GM18951 (cell line): ENCODE measurements around the gene IL22RA2.
"Not testable (repeated sequence)": the region's sequence is repeated elsewhere in the genome, so short reads cannot be mapped to it uniquely, and the experiment has no call there.

Experiments
- POLR2A ChIP-seq: IDR thresholded peaks from 4 replicates; pipeline ENCODE4 v1.6.1; 2011; ENCODE audit warnings: mild to moderate bottlenecking; ENCODE audit not compliant: insufficient read length, insufficient read depth; ENCODE audit errors: extremely low read depth
- in situ Hi-C: fragments of 300-500 bp; cut with MboI; formaldehyde crosslinking; loops from one replicate; pipeline ENCODE4 v1.12.0; 2022; ENCODE audit warnings: low sequenced_read_pairs, mixed read lengths, inconsistent platforms; ENCODE audit not compliant: unreplicated experiment

The IL22RA2 gene

DNA sequence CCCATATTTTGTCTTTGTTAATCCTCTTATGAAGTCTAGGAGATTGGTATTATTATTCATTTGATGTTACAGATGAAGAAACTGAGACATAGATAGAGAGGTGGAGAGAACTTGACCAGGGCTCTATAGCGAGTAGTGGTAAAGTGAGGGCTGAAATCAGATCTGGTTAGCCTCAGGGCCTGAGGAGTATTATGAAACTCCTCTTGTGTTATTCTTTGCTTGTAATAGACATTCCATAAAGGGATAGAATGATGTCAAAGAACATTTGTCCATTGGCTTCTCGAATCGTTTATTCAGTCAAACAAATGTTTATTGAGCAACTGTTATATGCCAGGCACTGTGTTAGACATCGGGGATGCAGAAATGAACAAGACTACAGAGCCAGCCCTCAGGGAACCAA lies at the start of gene IL22RA2:
TSS of gene IL22RA2 (minus strand) at position 144 of the 400 bp plus-strand sequence. CDS start 11,895 bp downstream, outside the sequence.
- in situ Hi-C loops, result no loop called here
- TF ChIP-seq POLR2A, result no peak

DNA sequence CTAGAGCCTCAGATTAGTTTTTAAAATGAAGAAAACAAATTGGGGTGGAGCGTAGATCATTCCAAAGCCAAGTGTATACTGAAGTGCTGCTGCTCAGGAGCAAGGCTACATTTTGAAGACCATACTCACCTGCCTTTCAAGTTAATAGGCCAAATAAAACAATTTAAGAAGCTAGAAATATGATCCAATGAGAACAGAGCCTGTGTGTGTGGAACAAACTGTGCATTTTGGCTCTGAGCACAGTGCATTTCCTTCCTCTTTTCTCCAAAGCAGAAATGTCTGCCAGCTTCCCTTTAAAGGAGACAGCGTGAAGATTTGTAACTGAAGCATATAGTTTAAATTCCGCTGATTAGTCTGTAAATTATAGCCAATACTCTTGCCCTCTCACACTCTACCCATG lies 48.9 kb upstream of the IL22RA2 start:
- TF ChIP-seq POLR2A, result no peak
- in situ Hi-C loops, result no loop called here

- in situ Hi-C loops, result no loop called here
- TF ChIP-seq POLR2A, result no peak
These were observed 46.3 kb upstream of the IL22RA2 start for GRCh38 chr6:137219664-137220252.

DNA sequence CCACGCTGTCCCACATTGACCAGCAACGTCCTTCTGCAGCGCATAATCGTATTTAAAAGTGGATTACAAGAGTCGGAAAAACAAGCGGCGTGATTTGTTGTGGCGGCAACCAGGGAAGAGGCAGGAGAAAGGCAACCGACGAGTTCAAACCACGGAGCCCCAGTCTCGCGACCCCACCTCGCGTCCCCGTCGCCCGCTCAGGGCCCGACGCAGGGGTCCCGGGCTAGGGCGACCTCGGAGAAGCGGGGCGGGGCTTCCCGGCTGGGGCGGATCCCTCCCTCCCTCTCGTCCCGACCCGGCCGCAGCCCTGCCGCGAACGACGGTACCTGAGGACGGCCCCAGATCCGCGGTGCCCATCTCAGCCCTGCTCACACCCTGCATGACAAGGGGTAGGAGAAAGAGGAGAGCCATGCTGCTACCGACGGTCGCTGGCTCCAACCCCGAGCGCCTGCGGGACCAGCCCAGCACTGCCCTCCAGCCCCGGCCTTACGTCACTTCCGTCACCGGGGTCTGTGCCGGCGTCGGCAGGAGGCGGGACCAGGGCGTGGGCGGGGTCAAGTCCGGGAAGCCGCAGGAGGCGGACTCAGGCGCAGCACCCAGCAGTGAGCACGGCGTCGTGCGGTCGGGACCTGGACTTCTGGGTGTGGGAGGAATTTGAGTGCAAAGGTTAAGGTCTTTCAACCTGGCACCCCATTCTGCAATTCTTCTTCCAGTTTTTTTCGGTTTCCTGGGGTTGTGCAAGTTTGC lies 45.6 kb upstream of the IL22RA2 start, which contains the start of gene IFNGR1:
TSS of gene IFNGR1 (minus strand) at position 469 of the 747 bp plus-strand sequence. CDS start at position 411, 58 bp downstream.
- peak; percentile 86 for TF ChIP-seq POLR2A
- in situ Hi-C loops, result no loop called here

DNA sequence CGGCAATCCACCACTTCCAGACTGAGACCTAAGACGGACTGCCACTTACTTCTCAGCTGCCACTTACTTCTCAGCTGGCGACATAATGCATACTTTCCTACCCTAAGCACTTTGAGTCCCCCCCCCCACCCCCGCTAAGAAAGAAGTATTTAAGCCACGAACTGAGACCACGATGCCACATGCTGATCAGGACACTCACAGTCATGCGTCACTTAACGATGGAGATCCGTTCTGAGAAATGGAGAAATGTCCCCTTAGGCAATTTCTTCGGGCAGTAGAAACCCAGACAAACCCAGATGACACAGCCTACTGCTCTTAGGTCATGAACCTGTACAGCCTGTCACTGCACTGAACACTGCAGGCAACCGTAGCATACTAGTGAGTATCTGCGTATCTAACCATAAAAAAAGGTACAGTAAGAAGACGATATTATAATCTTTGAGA lies 45.1 kb upstream of the IL22RA2 start:
- peak; percentile 27 for TF ChIP-seq POLR2A
- in situ Hi-C loops, result no loop called here

- no peak for TF ChIP-seq POLR2A
- in situ Hi-C loops, result no loop called here
These were observed 44.5 kb upstream of the IL22RA2 start for GRCh38 chr6:137217801-137218472.

GRCh38 chr6:137216875-137217553 lies 43.6 kb upstream of the IL22RA2 start:
- TF ChIP-seq POLR2A, result no peak
- in situ Hi-C loops, result no loop called here

DNA sequence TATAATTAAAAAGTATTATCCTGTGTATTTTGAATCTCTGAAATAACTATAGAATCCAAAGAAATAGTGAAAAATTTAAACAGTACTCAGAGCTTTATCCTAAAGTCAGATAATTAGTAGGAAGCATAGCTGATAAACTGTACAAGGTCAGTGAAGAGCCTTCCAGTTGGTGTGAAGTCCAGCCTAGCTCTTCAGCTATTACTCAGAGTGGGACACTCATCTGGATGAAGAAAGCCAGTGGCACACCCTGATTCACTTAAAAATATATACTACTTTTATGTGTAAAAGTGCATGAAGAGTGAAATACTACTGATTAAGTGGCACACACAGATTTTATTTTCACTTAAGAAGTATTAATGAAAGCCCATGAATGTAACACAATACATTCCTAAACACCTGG lies 42.7 kb upstream of the IL22RA2 start:
- in situ Hi-C loops, result no loop called here
- no peak for TF ChIP-seq POLR2A

DNA sequence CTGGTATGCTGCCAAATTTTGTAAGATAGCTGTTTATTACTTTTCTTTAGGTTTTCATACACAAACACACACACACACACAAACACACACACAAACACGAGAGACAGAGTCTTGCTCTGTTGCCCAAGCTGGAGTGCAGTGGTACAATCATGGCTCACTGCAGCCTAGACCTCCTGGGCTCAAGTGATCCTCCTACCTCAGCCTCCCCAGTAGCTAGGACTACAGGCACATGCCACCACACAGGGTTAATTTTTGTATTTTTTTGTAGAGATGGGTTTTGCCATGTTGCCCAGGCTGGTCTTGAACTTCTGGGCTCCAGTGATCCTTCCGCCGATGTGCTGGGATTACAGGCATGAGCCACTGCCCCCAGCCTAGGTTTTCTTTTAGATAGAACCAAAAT lies 42.2 kb upstream of the IL22RA2 start:
- in situ Hi-C loops, result not testable (repeated sequence)

GRCh38 chr6:137214931-137215330 lies 41.5 kb upstream of the IL22RA2 start:
- TF ChIP-seq POLR2A, result no peak
- in situ Hi-C loops, result no loop called here

- in situ Hi-C loops, result no loop called here
- TF ChIP-seq POLR2A, result no peak
These were observed 40.4 kb upstream of the IL22RA2 start for GRCh38 chr6:137213813-137214212.

DNA sequence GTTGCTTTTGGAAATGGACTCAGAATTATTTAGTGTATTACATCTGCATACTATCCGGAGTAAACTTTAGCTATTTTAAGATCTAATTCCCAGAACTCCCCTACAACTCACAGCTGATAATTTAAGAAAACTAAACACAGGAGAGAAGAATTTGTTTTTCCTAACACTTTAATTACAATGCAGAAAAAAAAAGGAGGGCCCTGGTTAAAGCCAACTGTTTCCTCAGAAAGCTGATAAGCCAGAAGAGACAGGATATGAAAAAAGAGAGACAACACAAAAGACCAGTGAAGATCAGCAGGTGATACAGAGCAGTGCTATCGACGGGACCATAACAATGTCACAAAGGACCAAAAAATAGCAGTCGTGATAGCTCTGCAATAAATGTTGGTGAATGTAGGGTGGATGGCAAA lies 39.9 kb upstream of the IL22RA2 start:
- TF ChIP-seq POLR2A, result no peak
- in situ Hi-C loops, result no loop called here

DNA sequence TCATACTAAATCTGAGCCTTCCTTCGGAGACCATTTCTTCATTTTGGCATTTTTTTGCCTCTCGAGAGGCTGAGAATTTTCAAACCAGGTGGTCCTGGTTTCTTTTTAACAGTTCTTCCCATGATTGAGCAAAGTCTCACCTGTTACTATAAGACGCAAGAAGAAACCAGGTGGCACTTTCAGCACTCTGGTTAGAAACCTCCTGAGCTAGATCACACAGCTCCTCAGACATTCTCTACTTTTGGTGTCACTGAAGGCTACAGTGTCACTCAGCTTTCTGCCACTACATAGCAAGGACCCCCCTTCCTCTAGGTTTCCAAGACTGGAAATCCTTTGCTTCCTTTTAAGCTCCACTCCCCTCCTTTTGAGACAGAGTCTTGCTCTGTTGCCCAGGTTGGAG lies 38.5 kb upstream of the IL22RA2 start:
- TF ChIP-seq POLR2A, result no peak
- in situ Hi-C loops, result no loop called here

GRCh38 chr6:137210903-137211302 lies 37.5 kb upstream of the IL22RA2 start:
- in situ Hi-C loops, result no loop called here

More at GRCh38 chr6:137210903-137211302, 37.5 kb upstream of the IL22RA2 start:
- no peak for TF ChIP-seq POLR2A
